Measurements from ENCODE around the gene HSPA1B.

- no peak for TF ChIP-seq ATF3 (IDR thresholded peaks at IDR 0.05)
- no peak for TF ChIP-seq CTCF (IDR thresholded peaks at IDR 0.05 in 2 of 3, conservative IDR thresholded peaks at IDR 0.05 in 1 of 3; ENCODE audit: borderline replicate concordance in 1 of 3, insufficient read depth in 1 of 3, low read depth in 2 of 3, low read length in 2 of 3)
- TF ChIP-seq JUND (IDR thresholded peaks at IDR 0.05): no peak
- no peak for TF ChIP-seq POLR2A (IDR thresholded peaks at IDR 0.05; ENCODE audit: borderline replicate concordance, extremely low read depth, insufficient read depth, insufficient read length)
- TF ChIP-seq RAD21 (IDR thresholded peaks at IDR 0.05; ENCODE audit: low read depth): no peak
- TF ChIP-seq EZH2phosphoT487 (IDR thresholded peaks at IDR 0.05; ENCODE audit: borderline replicate concordance): no peak
- TF ChIP-seq EGR1 (IDR thresholded peaks at IDR 0.05; ENCODE audit: low read depth): no peak
- TF ChIP-seq POLR2AphosphoS5 (IDR thresholded peaks at IDR 0.05; ENCODE audit: low read depth, low read length): no peak
Measured at GRCh38 chr6:31878726-31879125, 51.2 kb downstream of the HSPA1B start, which contains the start of gene SLC44A4.
